Mesenchymal stem cell (in vitro differentiated cells and primary cell): ENCODE results near the gene DIAPH2.

Experiments
- DNase-seq: peaks from one replicate; pipeline ENCODE4 v3.0.0-alpha.2; 2013
- H2AFZ ChIP-seq: one replicate; pipeline ENCODE4 v1.6.1; 2013; ENCODE audit warnings: low read depth, mild to moderate bottlenecking, control low read depth, inconsistent platforms, low read length, moderate library complexity
- H2AK5ac ChIP-seq: 2 replicates; pipeline ENCODE4 v1.6.1; 2013; ENCODE audit warnings: low read length, moderate library complexity, mild to moderate bottlenecking, inconsistent platforms; ENCODE audit not compliant: severe bottlenecking
- H2BK120ac ChIP-seq: one replicate; pipeline ENCODE4 v1.6.1; 2013; ENCODE audit warnings: low read depth, mild to moderate bottlenecking, inconsistent platforms, low read length, moderate library complexity
- H2BK12ac ChIP-seq, 2 experiments: one replicate each; pipeline ENCODE4 v1.6.1; 2013; ENCODE audit warnings: inconsistent platforms in 2 of 2, low read length in 2 of 2, mild to moderate bottlenecking in 2 of 2, moderate library complexity in 2 of 2, control low read depth in 1 of 2
- H2BK15ac ChIP-seq: one replicate; pipeline ENCODE4 v1.6.1; 2013; ENCODE audit warnings: mild to moderate bottlenecking, low read depth, inconsistent platforms; ENCODE audit not compliant: poor library complexity, severe bottlenecking
- H2BK5ac ChIP-seq: 2 replicates; pipeline ENCODE4 v1.6.1; 2013; ENCODE audit warnings: low read depth, mild to moderate bottlenecking, low read length, control low read depth, inconsistent platforms; ENCODE audit not compliant: poor library complexity, severe bottlenecking
- H3K14ac ChIP-seq, 2 experiments: one replicate each; pipeline ENCODE4 v1.6.1; 2013; ENCODE audit warnings: inconsistent platforms in 2 of 2, low read length in 2 of 2, control low read depth in 1 of 2, mild to moderate bottlenecking in 1 of 2, moderate library complexity in 1 of 2
- H3K18ac ChIP-seq, 2 experiments: one replicate each; pipeline ENCODE4 v1.6.1; 2013; ENCODE audit warnings: inconsistent platforms in 2 of 2, low read length in 2 of 2, control low read depth in 1 of 2, low read depth in 1 of 2, mild to moderate bottlenecking in 1 of 2
- H3K23ac ChIP-seq, 2 experiments: one replicate each; pipeline ENCODE4 v1.6.1; 2013; ENCODE audit warnings: inconsistent platforms in 2 of 2, low read length in 2 of 2, mild to moderate bottlenecking in 2 of 2, moderate library complexity in 2 of 2, control low read depth in 1 of 2
- H3K27ac ChIP-seq: 2 replicates; pipeline ENCODE4 v1.5.1; 2013; ENCODE audit warnings: mild to moderate bottlenecking, moderate library complexity, low read length, control low read depth, inconsistent platforms; ENCODE audit not compliant: poor library complexity, severe bottlenecking
- H3K27me3 ChIP-seq, 2 experiments: 2 replicates each; pipeline versions ENCODE4 v1.6.1 to v1.7.0; 2013; ENCODE audit warnings: low read length in 2 of 2, mild to moderate bottlenecking in 2 of 2, moderate library complexity in 2 of 2, control low read depth in 1 of 2, inconsistent platforms in 1 of 2; ENCODE audit not compliant: control insufficient read depth in 1 of 2, insufficient read depth in 1 of 2
- H3K36me3 ChIP-seq, 2 experiments: 2 replicates each; pipeline versions ENCODE4 v1.6.1 to v1.7.0; 2013; ENCODE audit warnings: low read length in 2 of 2, control low read depth in 1 of 2, inconsistent platforms in 1 of 2, low read depth in 1 of 2, mild to moderate bottlenecking in 1 of 2; ENCODE audit not compliant: insufficient read depth in 2 of 2, control insufficient read depth in 1 of 2
- H3K4ac ChIP-seq, 2 experiments: one replicate each; pipeline ENCODE4 v1.6.1; 2013; ENCODE audit warnings: inconsistent platforms in 2 of 2, low read length in 2 of 2, mild to moderate bottlenecking in 2 of 2, moderate library complexity in 2 of 2, control low read depth in 1 of 2, low read depth in 1 of 2
- H3K4me1 ChIP-seq: 2 replicates; pipeline ENCODE4 v1.6.1; 2013; ENCODE audit warnings: low read depth, low read length, control low read depth; ENCODE audit not compliant: control insufficient read depth, insufficient read depth
- H3K4me2 ChIP-seq: 2 replicates; pipeline ENCODE4 v1.6.1; 2013; ENCODE audit warnings: low read length, mild to moderate bottlenecking, inconsistent platforms; ENCODE audit not compliant: poor library complexity, severe bottlenecking
- H3K4me3 ChIP-seq, 2 experiments: 2 replicates each; pipeline versions ENCODE4 v1.5.1 to v1.7.0; 2013; ENCODE audit warnings: low read length in 2 of 2, mild to moderate bottlenecking in 2 of 2, control low read depth in 1 of 2, low read depth in 1 of 2; ENCODE audit not compliant: insufficient read depth in 1 of 2
- H3K79me1 ChIP-seq: replicated peaks from 2 replicates; pipeline ENCODE4 v1.6.1; 2013; ENCODE audit warnings: mild to moderate bottlenecking, control low read depth, low read length, inconsistent platforms; ENCODE audit not compliant: poor library complexity, severe bottlenecking
- H3K9ac ChIP-seq: 2 replicates; pipeline ENCODE4 v1.7.0; 2013; ENCODE audit warnings: mild to moderate bottlenecking, low read length, moderate library complexity
- H3K9me3 ChIP-seq: 2 replicates; pipeline ENCODE4 v1.7.0; 2013; ENCODE audit warnings: mild to moderate bottlenecking, low read length; ENCODE audit not compliant: control insufficient read depth
- H4K8ac ChIP-seq: one replicate; pipeline ENCODE4 v1.6.1; 2013; ENCODE audit warnings: inconsistent platforms, mild to moderate bottlenecking, low read length, moderate library complexity
- H4K91ac ChIP-seq: one replicate; pipeline ENCODE4 v1.6.1; 2013; ENCODE audit warnings: mild to moderate bottlenecking, low read length, inconsistent platforms
- WGBS: methylation state at CpG from one replicate; pipeline ENCODE4 v1.1.7; 2013; ENCODE audit warnings: mixed read lengths; 5-methylcytosine and 5-hydroxymethylcytosine counted together

DIAPH2 gene

GRCh38 chrX:97490656-97491055 is 806.0 kb downstream of the DIAPH2 start:
- Histone ChIP-seq H3K9ac (no peak overlapping the region), H2BK12ac (no peak overlapping the region), H4K8ac (no peak overlapping the region), H3K4me1 (no peaks in the 10 kb centered on the region), H2BK5ac (no peak overlapping the region), H3K18ac (no peak overlapping the region), H3K9me3 (no peaks in the 10 kb centered on the region), H3K27me3 (no peaks in the 10 kb centered on the region), H3K4ac (no peak overlapping the region), H3K4me3 (no peak overlapping the region), H2BK120ac (no peak overlapping the region), H3K14ac (no peak overlapping the region), H2AFZ (no peak overlapping the region), H2BK15ac (no peak overlapping the region), H4K91ac (no peak overlapping the region), H3K36me3 (no peaks in the 10 kb centered on the region), H3K79me1 (no peaks in the 10 kb centered on the region), H3K23ac (no peak overlapping the region), H3K27ac (no peak overlapping the region), H3K4me2 (no peak overlapping the region), H2AK5ac (no peak overlapping the region)
- WGBS = 88% methylated on average over 2 of the region's 2 CpGs
- DNase-seq = no peak

- no peak overlapping the region for H3K4me2 ChIP-seq
- no peak overlapping the region for H2BK120ac ChIP-seq
- no peak overlapping the region for H2BK12ac ChIP-seq
- H3K79me1 ChIP-seq = no peaks in the 10 kb centered on the region
- H3K9ac ChIP-seq = no peak overlapping the region
- no peaks in the 10 kb centered on the region for H3K36me3 ChIP-seq
- peaks cover 3% of the 10 kb centered on the region for H3K9me3 ChIP-seq
- no peak overlapping the region for H2AK5ac ChIP-seq
- no peaks in the 10 kb centered on the region for H3K27me3 ChIP-seq
- H3K4ac ChIP-seq = no peak overlapping the region
- H2AFZ ChIP-seq = no peak overlapping the region
- no peak overlapping the region for H3K23ac ChIP-seq
- H4K91ac ChIP-seq = no peak overlapping the region
- H3K14ac ChIP-seq = no peak overlapping the region
- no peak overlapping the region for H4K8ac ChIP-seq
- H3K4me3 ChIP-seq = no peak overlapping the region
- no peak overlapping the region for H2BK15ac ChIP-seq
- no peak overlapping the region for H3K27ac ChIP-seq
- H2BK5ac ChIP-seq = no peak overlapping the region
- no peak for DNase-seq
- H3K4me1 ChIP-seq = no peaks in the 10 kb centered on the region
- 79% methylated on average over 1 of the region's 1 CpG for WGBS
- no peak overlapping the region for H3K18ac ChIP-seq
Observed at GRCh38 chrX:97494756-97495372, 810.2 kb downstream of the DIAPH2 start.

GRCh38 chrX:97498093-97498492 is 813.5 kb downstream of the DIAPH2 start:
- Histone ChIP-seq H3K14ac (no peak overlapping the region), H2BK15ac (no peak overlapping the region), H3K4me1 (no peaks in the 10 kb centered on the region), H3K9ac (no peak overlapping the region), H4K8ac (no peak overlapping the region), H3K79me1 (no peaks in the 10 kb centered on the region), H3K18ac (no peak overlapping the region), H3K23ac (no peak overlapping the region), H3K4ac (no peak overlapping the region), H2BK12ac (no peak overlapping the region), H4K91ac (no peak overlapping the region), H3K27ac (no peak overlapping the region), H2BK120ac (no peak overlapping the region), H2BK5ac (no peak overlapping the region), H2AK5ac (no peak overlapping the region), H3K9me3 (peaks cover 3% of the 10 kb centered on the region), H3K27me3 (no peaks in the 10 kb centered on the region), H2AFZ (no peak overlapping the region), H3K4me2 (no peak overlapping the region), H3K4me3 (no peak overlapping the region), H3K36me3 (no peaks in the 10 kb centered on the region)
- DNase-seq = no peak
- WGBS = no CpG with 5 or more reads among the region's 2 CpGs

GRCh38 chrX:97504431-97504830 is 819.8 kb downstream of the DIAPH2 start:
- no peak overlapping the region for H2BK5ac ChIP-seq
- H2AFZ ChIP-seq = no peak overlapping the region
- H2BK120ac ChIP-seq = no peak overlapping the region
- H3K23ac ChIP-seq = no peak overlapping the region
- no peak overlapping the region for H3K18ac ChIP-seq
- no peaks in the 10 kb centered on the region for H3K4me1 ChIP-seq
- no peaks in the 10 kb centered on the region for H3K27me3 ChIP-seq
- H3K9ac ChIP-seq = no peak overlapping the region
- no peak for DNase-seq
- no peak overlapping the region for H4K91ac ChIP-seq
- H3K4me2 ChIP-seq = no peak overlapping the region
- H3K27ac ChIP-seq = no peak overlapping the region
- H4K8ac ChIP-seq = no peak overlapping the region
- no peaks in the 10 kb centered on the region for H3K36me3 ChIP-seq
- no peak overlapping the region for H3K14ac ChIP-seq
- no peak overlapping the region for H2BK15ac ChIP-seq
- no peak overlapping the region for H2BK12ac ChIP-seq
- no peak overlapping the region for H3K4ac ChIP-seq
- H3K9me3 ChIP-seq = peaks cover 3% of the 10 kb centered on the region
- H3K79me1 ChIP-seq = no peaks in the 10 kb centered on the region
- no peak overlapping the region for H3K4me3 ChIP-seq
- H2AK5ac ChIP-seq = no peak overlapping the region
